Pancreas (tissue), 10 donors: ENCODE data around the gene TCTN3. TPM values are rescaled to one million over a fixed set of nuclear protein-coding genes. Genes with fewer than 3 reads are reported as not detected.
A peak's percentile ranks its signal among the peaks of the same experiment; 100 is the strongest.

Source experiments
- ATAC-seq, 4 donors: fragments of 200-7000 bp; cut with Tn5 transposase; one replicate each; pipeline versions ENCODE4 v1.8.0 to v1.9.1; 2020; ENCODE audit warnings: mild to moderate bottlenecking in 4 of 4, moderate library complexity in 4 of 4
- DNase-seq, 6 donors: peaks; one replicate each; pipeline ENCODE4 v3.0.0-alpha.2; 2020
- FAIRE-seq: peaks from 2 replicates; lab custom pipeline; 2012; peaks lifted over from hg19 to GRCh38; lab: Jason Lieb, UNC
- H3K27ac ChIP-seq, 4 donors: fragments of 200-600 bp; sonication (generic); 1 replicate in 3 of 4; 2 replicates in 1 of 4; pipeline versions ENCODE4 v1.5.0 to v1.8.0; 2020
- H3K27me3 ChIP-seq, 4 donors: fragments of 200-600 bp; one replicate each; pipeline ENCODE4 v1.8.0; 2021
- H3K36me3 ChIP-seq, 3 donors: fragments of 200-600 bp; sonication (generic) in 1 of 3; one replicate each; pipeline versions ENCODE4 v1.5.0 to v1.8.0; 2020 to 2021
- H3K4me1 ChIP-seq, 3 donors: fragments of 200-600 bp; one replicate each; pipeline ENCODE4 v1.8.0; 2021
- H3K4me3 ChIP-seq, 4 donors: fragments of 200-600 bp; sonication (generic) in 2 of 4; one replicate each; pipeline versions ENCODE4 v1.5.0 to v1.8.0; 2020 to 2021
- H3K9me3 ChIP-seq, 4 donors: fragments of 200-600 bp; one replicate each; pipeline ENCODE4 v1.8.0; 2021
- WGBS, 2 donors: extraction: QIAGEN DNeasy Blood & Tissue Kit; methylation state at CpG; one replicate each; pipeline ENCODE4 v1.1.7; 2013; 5-methylcytosine and 5-hydroxymethylcytosine counted together
- intact Hi-C, 3 donors: fragments of 100-400 bp; cut with DNase I; formaldehyde crosslinking; loops; one replicate each; pipeline versions ENCODE4 v1.11.1 to v1.14.2; 2022
- polyA plus RNA-seq, 2 donors: library from polyadenylated mRNA; stranded (reverse); fragments of 200-250 nt; gene quantifications; one replicate each; pipeline ENCODE4 v1.2.3, GENCODE V29; 2013
- total RNA-seq, 6 donors: library from RNA; stranded (reverse); fragmentation: NEBNext Ultra II Directional in 4 of 6; extraction: Animal tissue kit (Norgen Biotek cat#: 25700) in 4 of 6; gene quantifications; one replicate each; pipeline versions ENCODE4 v1.2.1 to v1.2.4, GENCODE V29; 2021 to 2023
- TF ChIP-seq, protein P1 (sequence below), 4 donors: fragments of 200-600 bp; sonication (generic) in 3 of 4; IDR thresholded peaks; one replicate each; pipeline versions ENCODE4 v1.5.0 to v1.8.0; 2021; ENCODE audit warnings: antibody characterized with exemption in 4 of 4
- donor health status: healthy with polysubstance abuse.
- donor health status: DM: no; HTN: no; CAD: no; lungs with moderate emphysema.
- donor health status: DM: no; HTN: no; CAD: no.
- donor health status: control.
- donor health status: control.
- donor health status: Bipolar disorder and iron deficiency.
- donor health status: DM: yes; HTN: yes; CAD: no.
- donor health status: DM: no; HTN: no; CAD: no.
- donor health status: DM: no; HTN: no; CAD: no.
- donor health status: DM: yes; HTN: yes; CAD: no.

The TCTN3 gene
- total and polyA plus RNA-seq, 8 donors: 8.1 to 25.5 (median 16.0) TPM

DNA sequence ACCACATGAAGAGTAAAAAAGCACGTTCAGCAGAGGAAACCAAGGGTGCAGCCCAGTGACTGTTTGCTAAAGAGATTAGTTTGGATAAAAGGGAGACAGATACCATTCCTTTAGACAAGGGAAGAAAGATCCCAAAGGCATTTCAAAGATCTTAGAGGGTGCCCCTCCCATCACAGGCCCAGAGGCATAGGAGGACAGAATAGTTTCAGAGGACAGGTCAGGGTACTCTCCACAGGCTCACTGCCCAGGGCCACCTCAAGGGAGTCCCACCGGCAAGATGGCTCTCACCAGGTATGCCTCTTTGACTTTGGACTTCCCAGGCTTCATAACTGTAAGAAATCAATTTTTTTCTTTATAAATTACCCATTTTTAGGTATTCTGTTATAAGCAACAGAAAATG lies 4.7 kb upstream of the TCTN3 start:
- Histone ChIP-seq H3K9me3 (no peaks in the 10 kb centered on the region), H3K36me3 (no peaks in the 10 kb centered on the region), H3K4me3 (no peak overlapping the region), H3K27me3 (no peaks in the 10 kb centered on the region), H3K27ac (no peak overlapping the region), H3K4me1 (no peaks in the 10 kb centered on the region)
- intact Hi-C loops: loop anchor here in 1 of 3 donors (10.0 kb wide), 1 partner anchor 136 kb away; no protein-coding TSS in a partner anchor
- FAIRE-seq: no peak
- WGBS, 2 donors: 41 to 47% methylated on average over 2 of the region's 2 CpGs
- no peak for DNase-seq
- no peak for ATAC-seq
- TF ChIP-seq, protein P1, sequence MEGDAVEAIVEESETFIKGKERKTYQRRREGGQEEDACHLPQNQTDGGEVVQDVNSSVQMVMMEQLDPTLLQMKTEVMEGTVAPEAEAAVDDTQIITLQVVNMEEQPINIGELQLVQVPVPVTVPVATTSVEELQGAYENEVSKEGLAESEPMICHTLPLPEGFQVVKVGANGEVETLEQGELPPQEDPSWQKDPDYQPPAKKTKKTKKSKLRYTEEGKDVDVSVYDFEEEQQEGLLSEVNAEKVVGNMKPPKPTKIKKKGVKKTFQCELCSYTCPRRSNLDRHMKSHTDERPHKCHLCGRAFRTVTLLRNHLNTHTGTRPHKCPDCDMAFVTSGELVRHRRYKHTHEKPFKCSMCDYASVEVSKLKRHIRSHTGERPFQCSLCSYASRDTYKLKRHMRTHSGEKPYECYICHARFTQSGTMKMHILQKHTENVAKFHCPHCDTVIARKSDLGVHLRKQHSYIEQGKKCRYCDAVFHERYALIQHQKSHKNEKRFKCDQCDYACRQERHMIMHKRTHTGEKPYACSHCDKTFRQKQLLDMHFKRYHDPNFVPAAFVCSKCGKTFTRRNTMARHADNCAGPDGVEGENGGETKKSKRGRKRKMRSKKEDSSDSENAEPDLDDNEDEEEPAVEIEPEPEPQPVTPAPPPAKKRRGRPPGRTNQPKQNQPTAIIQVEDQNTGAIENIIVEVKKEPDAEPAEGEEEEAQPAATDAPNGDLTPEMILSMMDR (IDR thresholded peaks at IDR 0.05): no peak

DNA sequence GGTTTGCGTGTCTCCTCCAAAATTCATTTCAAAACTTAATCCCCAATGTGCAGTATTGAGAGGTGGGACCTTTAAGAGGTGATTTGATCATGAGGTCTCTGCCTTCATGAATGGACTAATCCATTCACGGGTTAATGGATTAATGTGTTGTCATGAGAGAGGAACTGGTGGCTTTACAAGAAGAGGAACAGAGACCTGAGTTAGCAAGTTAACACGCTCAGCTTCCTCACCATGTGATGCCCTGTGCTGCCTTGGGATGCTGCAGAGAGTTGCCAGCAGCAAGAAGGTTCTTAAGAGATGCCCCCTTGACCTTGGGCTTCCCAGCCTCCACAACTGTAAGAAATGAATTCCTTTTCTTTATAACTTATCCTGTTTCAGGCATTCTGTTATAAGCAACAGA lies 3.7 kb upstream of the TCTN3 start:
- Histone ChIP-seq H3K4me3 (no peak overlapping the region), H3K4me1 (peaks cover 0 to 7% (median 0%) of the 10 kb centered on the region in 3 donors), H3K27ac (no peak overlapping the region), H3K9me3 (no peaks in the 10 kb centered on the region), H3K36me3 (no peaks in the 10 kb centered on the region), H3K27me3 (no peaks in the 10 kb centered on the region)
- ATAC-seq (no peak), FAIRE-seq (no peak), DNase-seq (peak in 1 of 6 donors; percentile 35)
- intact Hi-C loops: loop anchor here in 1 of 3 donors (10.0 kb wide), 1 partner anchor 137 kb away; no protein-coding TSS in a partner anchor
- WGBS, 2 donors: 61 to 64% methylated on average over 3 of the region's 3 CpGs
- TF ChIP-seq, protein P1 (IDR thresholded peaks at IDR 0.05): no peak

DNA sequence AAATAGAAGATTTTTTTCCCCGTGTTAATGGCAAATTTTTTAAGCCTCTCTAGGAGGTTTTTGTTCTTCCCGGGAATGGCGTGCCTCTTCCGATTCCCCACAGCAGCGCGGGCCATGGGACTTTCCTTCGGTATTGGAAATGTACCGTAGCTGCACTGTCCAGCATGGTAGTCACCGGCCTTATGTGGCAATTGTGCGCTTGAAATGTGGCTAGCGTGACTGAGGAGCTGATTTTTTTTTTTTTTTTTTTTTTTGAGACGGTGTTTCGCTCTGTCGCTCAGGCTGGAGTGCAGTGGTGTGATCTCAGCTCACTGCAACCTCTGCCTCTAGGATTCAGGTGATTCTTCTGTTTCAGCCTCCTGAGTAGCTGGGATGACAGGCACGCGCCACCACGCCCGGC lies 938 bp upstream of the TCTN3 start:
- no peak overlapping the region for H3K27ac ChIP-seq
- no peak for ATAC-seq
- H3K36me3 ChIP-seq: no peaks in the 10 kb centered on the region
- intact Hi-C loops: loop anchor here in 1 of 3 donors (10.0 kb wide), 1 partner anchor 140 kb away; no protein-coding TSS in a partner anchor
- TF ChIP-seq, protein P1 (IDR thresholded peaks at IDR 0.05): no peak
- H3K4me3 ChIP-seq: no peak overlapping the region
- peak in 2 of 6 donors; percentile 15 to 29 for DNase-seq
- WGBS, 2 donors: 93% methylated on average over 18 of the region's 18 CpGs
- FAIRE-seq: no peak
- H3K27me3 ChIP-seq: no peaks in the 10 kb centered on the region
- H3K4me1 ChIP-seq: peaks cover 0 to 15% (median 0%) of the 10 kb centered on the region in 3 donors
- H3K9me3 ChIP-seq: no peaks in the 10 kb centered on the region

DNA sequence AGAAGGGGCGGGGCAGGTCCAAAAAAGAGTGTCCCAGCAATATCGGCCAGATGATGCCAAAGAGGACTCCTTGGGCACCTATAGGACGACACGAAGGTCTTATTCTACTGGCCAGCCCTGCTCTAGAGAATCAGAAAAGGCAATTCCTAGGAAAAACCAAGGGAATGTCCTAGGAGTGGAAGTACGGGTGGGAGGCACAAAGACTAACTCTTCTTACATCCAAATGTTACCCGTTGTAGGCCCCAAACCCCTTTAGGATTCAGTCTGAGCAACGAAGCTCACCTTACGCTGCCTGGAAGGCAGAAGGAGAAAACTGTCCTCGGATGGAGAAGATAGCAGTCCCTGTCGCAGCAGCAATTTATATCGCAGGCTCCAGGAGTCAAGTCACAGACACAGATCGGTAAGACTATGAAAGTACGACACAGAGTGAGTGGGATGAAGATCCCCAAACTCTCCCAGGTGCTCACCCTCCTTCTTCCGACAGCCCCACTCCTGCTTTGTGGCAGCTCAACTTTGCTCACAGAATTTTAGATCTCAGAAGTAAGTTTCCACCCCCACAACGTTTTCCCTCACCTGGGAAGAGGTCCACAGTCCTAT lies 558 bp downstream of the TCTN3 start:
- DNase-seq (no peak), ATAC-seq (peak in 3 of 4 donors; percentile 1 to 6 (median 2)), FAIRE-seq (no peak)
- TF ChIP-seq, protein P1 (IDR thresholded peaks at IDR 0.05): no peak
- no peaks in the 10 kb centered on the region for H3K27me3 ChIP-seq
- peaks cover 0 to 15% (median 0%) of the 10 kb centered on the region in 3 donors for H3K4me1 ChIP-seq
- WGBS, 2 donors: 2 to 4% methylated on average over 15 of the region's 15 CpGs
- H3K9me3 ChIP-seq: no peaks in the 10 kb centered on the region
- intact Hi-C loops: loop anchor here in 1 of 3 donors (10.0 kb wide), 1 partner anchor 142 kb away; no protein-coding TSS in a partner anchor
- peak overlapping the region; percentile 34 to 79 (median 47) for H3K27ac ChIP-seq
- peak overlapping the region; percentile 69 to 77 (median 72) for H3K4me3 ChIP-seq
- peaks cover 0 to 8% (median 0%) of the 10 kb centered on the region in 3 donors for H3K36me3 ChIP-seq

DNA sequence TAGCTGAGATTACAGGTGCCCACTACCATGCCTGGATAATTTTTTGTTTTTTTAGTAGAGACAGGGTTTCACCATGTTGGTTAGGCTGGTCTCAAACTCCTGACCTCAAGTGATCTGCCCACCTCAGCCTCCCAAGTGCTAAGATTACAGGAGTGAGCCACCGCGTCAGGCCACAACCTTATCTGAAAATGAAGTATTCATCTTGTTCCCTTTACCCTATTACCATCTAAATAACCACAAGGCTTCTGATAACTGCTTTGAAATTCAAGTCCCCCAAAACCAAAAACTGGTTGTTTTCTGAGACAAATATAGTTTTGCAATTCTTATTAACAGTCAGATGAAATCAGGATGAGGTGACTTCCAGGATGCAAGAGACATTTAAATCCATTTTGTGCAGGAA lies 2.4 kb downstream of the TCTN3 start:
- H3K36me3 ChIP-seq: peaks cover 4 to 23% (median 5%) of the 10 kb centered on the region in 3 donors
- 91 to 93% methylated on average over 2 of the region's 2 CpGs for WGBS, 2 donors
- DNase-seq (no peak), FAIRE-seq (no peak), ATAC-seq (no peak)
- no peak overlapping the region for H3K4me3 ChIP-seq
- H3K27ac ChIP-seq: no peak overlapping the region
- intact Hi-C loops: loop anchor here in 1 of 3 donors (10.0 kb wide), 1 partner anchor 144 kb away; no protein-coding TSS in a partner anchor
- no peaks in the 10 kb centered on the region for H3K27me3 ChIP-seq
- H3K4me1 ChIP-seq: peaks cover 0 to 15% (median 0%) of the 10 kb centered on the region in 3 donors
- TF ChIP-seq, protein P1 (IDR thresholded peaks at IDR 0.05): no peak
- H3K9me3 ChIP-seq: no peaks in the 10 kb centered on the region
